HepG2 (cell line): ENCODE results near the gene SLC26A9. TPM values are rescaled to one million over a fixed set of nuclear protein-coding genes. Genes with fewer than 3 reads are reported as not detected.

ENCODE experiments used
- ATAC-seq: fragments of 200-7000 bp; cut with Tn5 transposase; 3 replicates; pipeline ENCODE4 v1.9.1; 2020; ENCODE audit warnings: mild to moderate bottlenecking, moderate library complexity
- BruUV-seq: library from RNA; stranded (reverse); fragments of 400-500 nt; replicated peaks from 2 replicates; lab custom pipeline; 2021; lab: Mats Ljungman, UMichigan
- CTCF ChIA-PET: fragments of 300-600 bp; formaldehyde crosslinking; extraction: SDS; loops from one replicate; lab custom pipeline; 2021; ENCODE audit warnings: low total read pairs, inconsistent platforms, low intra/inter-chr PET ratio; lab: Yijun Ruan, JAX
- POLR2A ChIA-PET: fragments of 350-600 bp; sonication (Branson Sonifier 250); formaldehyde crosslinking; loops from one replicate; lab custom pipeline; 2020; ENCODE audit warnings: antibody characterized with exemption, inconsistent platforms; lab: Yijun Ruan, JAX
- DNase-seq: peaks from one replicate; pipeline ENCODE4 v3.0.0-alpha.2; 2015; ENCODE audit warnings: low spot score
- FAIRE-seq: peaks from 3 replicates; lab custom pipeline; 2011; peaks lifted over from hg19 to GRCh38; lab: Jason Lieb, UNC
- H2AFZ ChIP-seq: one replicate; pipeline ENCODE4 v1.6.1; 2011; ENCODE audit warnings: low read length, inconsistent platforms
- H3K27ac ChIP-seq: fragments of 300-600 bp; 3 replicates; pipeline ENCODE4 v1.8.0; 2011; ENCODE audit warnings: mixed run types, mild to moderate bottlenecking, mixed read lengths, low read length, inconsistent platforms; ENCODE audit not compliant: insufficient read depth; ENCODE audit errors: extremely low read length
- H3K27me3 ChIP-seq, 2 experiments: fragments of 200-600 bp in 1 of 2; 2 replicates in 1 of 2; 3 replicates in 1 of 2; pipeline versions ENCODE4 v1.6.0 to v1.8.0; 2011; ENCODE audit warnings: low read length in 2 of 2, mild to moderate bottlenecking in 2 of 2, moderate library complexity in 2 of 2, inconsistent platforms in 1 of 2; ENCODE audit not compliant: insufficient read depth in 2 of 2, control insufficient read depth in 1 of 2
- H3K36me3 ChIP-seq, 2 experiments: fragments of 200-600 bp in 1 of 2; replicated peaks in 1 of 2; 2 replicates in 1 of 2; 3 replicates in 1 of 2; pipeline versions ENCODE4 v1.5.1 to v1.8.0; 2011; ENCODE audit warnings: low read length in 2 of 2, inconsistent platforms in 1 of 2; ENCODE audit not compliant: insufficient read depth in 2 of 2, control insufficient read depth in 1 of 2
- H3K4me1 ChIP-seq: 2 replicates; pipeline ENCODE4 v1.5.1; 2012; ENCODE audit warnings: low read length, inconsistent platforms; ENCODE audit not compliant: insufficient read depth
- H3K4me2 ChIP-seq: 2 replicates; pipeline ENCODE4 v1.6.0; 2011; ENCODE audit warnings: low read depth, low read length, inconsistent platforms
- H3K4me3 ChIP-seq, 3 experiments: fragments of 200-600 bp in 1 of 3; sonication (generic), shearing (Covaris generic) in 1 of 3; replicated peaks in 1 of 3; 2 replicates each; pipeline ENCODE4 v1.5.1; 2011 to 2016; ENCODE audit warnings: low read length in 3 of 3, inconsistent platforms in 2 of 3, low read depth in 2 of 3, mild to moderate bottlenecking in 2 of 3, control low read depth in 1 of 3, mixed read lengths in 1 of 3; ENCODE audit not compliant: insufficient read depth in 1 of 3
- H3K79me2 ChIP-seq: one replicate; pipeline ENCODE4 v1.6.1; 2011; ENCODE audit warnings: low read length, inconsistent platforms; ENCODE audit not compliant: insufficient read depth
- H3K9ac ChIP-seq: 2 replicates; pipeline ENCODE4 v1.6.0; 2011; ENCODE audit warnings: mild to moderate bottlenecking, low read depth, low read length, inconsistent platforms; ENCODE audit not compliant: insufficient read depth
- H3K9me3 ChIP-seq: 2 replicates; pipeline ENCODE4 v1.5.1; 2012; ENCODE audit warnings: mild to moderate bottlenecking, low read length
- H4K20me1 ChIP-seq: 2 replicates; pipeline ENCODE4 v1.6.0; 2011; ENCODE audit warnings: inconsistent platforms, mild to moderate bottlenecking, low read length, moderate library complexity; ENCODE audit not compliant: insufficient read depth
- MTA3 ChIP-seq: sonication (generic); formaldehyde crosslinking; IDR thresholded peaks from 2 replicates; pipeline ENCODE4 v1.4.0; 2020; ENCODE audit warnings: missing genetic modification reagents
- NFATC3 ChIP-seq: sonication (generic); formaldehyde crosslinking; IDR thresholded peaks from 2 replicates; pipeline ENCODE4 v1.5.1; 2020; ENCODE audit warnings: mild to moderate bottlenecking, missing genetic modification reagents
- PHF20 ChIP-seq: sonication (generic); formaldehyde crosslinking; IDR thresholded peaks from 2 replicates; pipeline ENCODE4 v1.5.0; 2020; ENCODE audit warnings: mild to moderate bottlenecking, missing genetic modification reagents
- PRPF4 ChIP-seq: fragments of 200-400 bp; formaldehyde crosslinking; IDR thresholded peaks from 2 replicates; pipeline ENCODE4 v1.6.1; 2016; ENCODE audit warnings: low read length, low read depth; ENCODE audit not compliant: poor library complexity, severe bottlenecking
- SETDB1 ChIP-seq: sonication (generic); formaldehyde crosslinking; IDR thresholded peaks from 2 replicates; pipeline ENCODE4 v1.5.1; 2020; ENCODE audit warnings: missing genetic modification reagents, mild to moderate bottlenecking, borderline replicate concordance
- SMAD3 ChIP-seq: sonication (generic); formaldehyde crosslinking; IDR thresholded peaks from 2 replicates; pipeline ENCODE4 v1.4.0; 2020; ENCODE audit warnings: missing genetic modification reagents
- THAP11 ChIP-seq: IDR thresholded peaks from 2 replicates; pipeline ENCODE4 v1.6.1; 2016; ENCODE audit warnings: missing biosample characterization, missing genetic modification reagents
- ZNF253 ChIP-seq: sonication (generic); formaldehyde crosslinking; IDR thresholded peaks from 2 replicates; pipeline ENCODE4 v1.8.0; 2022; ENCODE audit warnings: mild to moderate bottlenecking, missing genetic modification reagents, borderline replicate concordance
- ZNF274 ChIP-seq: sonication (generic); formaldehyde crosslinking; IDR thresholded peaks from 2 replicates; pipeline ENCODE4 v1.5.1; 2020; ENCODE audit warnings: mild to moderate bottlenecking, missing genetic modification reagents
- WGBS: methylation state at CpG from one replicate; pipeline ENCODE4 v1.1.6; 2017; ENCODE audit warnings: low lambda C conversion rate; 5-methylcytosine and 5-hydroxymethylcytosine counted together
- in situ Hi-C: cut with HindIII; loops from 2 replicates; pipeline ENCODE4 v1.10.0; 2017; ENCODE audit warnings: low pct_unique_long_range_greater_than_20kb; ENCODE audit not compliant: extremely low pct_ligation_motif_present
- intact Hi-C: fragments of 100-400 bp; cut with micrococcal nuclease; formaldehyde crosslinking; loops from one replicate; pipeline ENCODE4 v1.10.0; 2022; ENCODE audit not compliant: unreplicated experiment
- polyA plus RNA-seq, 8 experiments: library from polyadenylated mRNA; depleted of rRNA in 3 of 8; stranded (reverse) in 7 of 8; unstranded in 1 of 8; fragments of >200 nt; fragmentation: Illumina TruSeq in 4 of 8; extraction: Trizol in 4 of 8; gene quantifications; 2 replicates each; pipeline versions ENCODE4 v1.2.1 to v1.2.3, GENCODE V29; 2011 to 2016; ENCODE audit warnings: low read depth in 4 of 8, missing spikeins in 1 of 8, mixed read lengths in 1 of 8; ENCODE audit not compliant: insufficient read depth in 1 of 8
- total RNA-seq, 5 experiments: library from RNA; depleted of rRNA; stranded (reverse); fragments of >200 nt; fragmentation: Illumina TruSeq; extraction: Trizol; gene quantifications; 2 replicates each; pipeline ENCODE4 v1.2.3, GENCODE V29; 2016; ENCODE audit warnings: low read depth in 1 of 5
- TF ChIP-seq, protein P1 (sequence below): sonication (generic); formaldehyde crosslinking; IDR thresholded peaks from 2 replicates; pipeline ENCODE4 v1.4.0; 2020; ENCODE audit warnings: missing genetic modification reagents, borderline replicate concordance
- TF ChIP-seq, protein P2 (sequence below): sonication (generic); formaldehyde crosslinking; IDR thresholded peaks from 2 replicates; pipeline ENCODE4 v1.5.0; 2020; ENCODE audit warnings: missing genetic modification reagents, mild to moderate bottlenecking, borderline replicate concordance

SLC26A9 gene
- total and polyA plus RNA-seq, 2 of the 13 experiments (the other 11 are each of a cell fraction or from before 2014, with no cell fraction given), result 0.11 to 0.15 TPM

DNA sequence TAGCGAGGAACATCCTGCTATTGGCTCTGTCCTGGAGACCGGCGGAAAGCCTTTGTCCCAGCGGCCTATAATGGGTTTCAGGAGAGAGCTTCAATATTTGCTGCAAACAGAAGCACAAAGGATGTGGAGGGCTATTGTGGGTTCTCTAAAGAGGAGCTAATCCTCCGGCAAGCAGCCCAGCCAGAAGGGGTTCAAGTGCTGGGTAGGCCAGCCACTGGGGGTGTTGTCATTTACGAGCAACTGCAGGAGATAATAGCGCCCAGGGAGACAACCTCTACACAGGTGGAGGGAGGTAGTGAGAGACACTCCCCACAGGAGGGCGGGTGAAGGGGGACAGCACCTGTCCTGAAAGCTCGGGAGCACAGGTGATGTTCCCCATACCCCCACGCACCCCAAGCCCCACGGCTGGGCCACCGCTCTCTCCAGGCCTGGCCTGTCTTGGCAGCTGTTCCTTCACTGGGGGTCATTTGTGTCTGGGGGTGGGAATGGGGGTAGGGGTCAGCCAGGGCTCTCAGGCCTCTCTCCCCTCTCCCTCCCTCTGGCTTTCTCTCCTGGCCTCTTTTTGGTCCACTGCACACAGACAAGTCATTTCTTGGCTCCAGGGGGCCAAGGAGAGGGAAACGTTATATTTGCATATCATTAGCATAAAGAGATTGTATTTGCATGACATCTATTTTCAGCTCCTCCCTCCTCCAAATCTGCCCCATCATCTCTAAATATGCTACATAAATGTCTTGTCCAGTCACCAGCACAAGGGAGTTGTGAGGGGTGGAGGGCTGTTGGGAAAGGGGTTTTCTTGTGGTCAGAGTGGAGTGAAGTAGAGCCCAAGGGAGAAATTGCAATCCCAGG is 22.0 kb upstream of the SLC26A9 start (continued):
- TF ChIP-seq, protein P1, sequence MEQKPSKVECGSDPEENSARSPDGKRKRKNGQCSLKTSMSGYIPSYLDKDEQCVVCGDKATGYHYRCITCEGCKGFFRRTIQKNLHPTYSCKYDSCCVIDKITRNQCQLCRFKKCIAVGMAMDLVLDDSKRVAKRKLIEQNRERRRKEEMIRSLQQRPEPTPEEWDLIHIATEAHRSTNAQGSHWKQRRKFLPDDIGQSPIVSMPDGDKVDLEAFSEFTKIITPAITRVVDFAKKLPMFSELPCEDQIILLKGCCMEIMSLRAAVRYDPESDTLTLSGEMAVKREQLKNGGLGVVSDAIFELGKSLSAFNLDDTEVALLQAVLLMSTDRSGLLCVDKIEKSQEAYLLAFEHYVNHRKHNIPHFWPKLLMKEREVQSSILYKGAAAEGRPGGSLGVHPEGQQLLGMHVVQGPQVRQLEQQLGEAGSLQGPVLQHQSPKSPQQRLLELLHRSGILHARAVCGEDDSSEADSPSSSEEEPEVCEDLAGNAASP (CRISPR knock-in tag), result no peak
- no peak for TF ChIP-seq MTA3 (CRISPR knock-in tag)
- TF ChIP-seq NFATC3 (CRISPR knock-in tag), result no peak

DNA sequence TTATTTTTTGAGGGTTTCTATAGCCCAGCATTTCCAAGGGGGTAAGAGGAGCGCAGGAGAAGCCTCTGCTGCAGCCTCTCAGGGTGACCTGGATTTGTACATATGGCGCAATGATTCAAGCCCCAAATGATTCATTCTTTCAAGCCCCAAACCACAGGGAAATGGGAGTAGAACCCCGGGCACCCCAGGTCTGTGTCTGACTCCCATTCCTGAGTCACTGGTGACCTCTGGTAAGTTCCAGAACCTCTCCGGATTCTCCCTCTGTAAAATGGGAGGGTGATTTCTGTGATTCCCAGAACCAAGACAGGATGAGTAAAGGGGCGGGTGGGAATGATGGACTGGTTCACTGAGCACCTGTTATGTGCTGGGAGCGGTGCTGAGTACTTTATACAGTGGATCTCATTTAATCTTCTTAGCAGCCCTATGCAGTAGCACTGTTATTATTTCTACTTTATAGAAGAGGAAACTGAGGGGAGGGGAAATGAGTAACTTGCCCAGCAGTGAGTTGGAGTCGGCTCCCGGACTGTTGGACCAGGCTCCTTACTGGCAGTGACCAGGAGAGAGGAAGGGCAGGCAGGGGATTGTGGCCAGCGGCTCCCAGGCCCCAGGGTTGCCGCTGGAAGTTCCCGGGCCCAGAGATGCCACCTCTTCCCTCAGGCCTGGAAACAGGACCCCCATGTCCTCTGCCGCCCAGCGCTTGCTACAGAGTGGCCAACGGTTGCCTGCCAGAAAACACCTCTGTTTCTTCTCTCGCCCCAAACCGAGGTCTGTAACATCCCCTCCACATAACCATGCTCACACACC is 20.3 kb upstream of the SLC26A9 start:
- DNase-seq, result no peak
- WGBS, result 40% methylated on average over 10 of the region's 16 CpGs
- in situ Hi-C loops, result no loop called here
- Histone ChIP-seq H2AFZ (no peak overlapping the region), H3K27ac (no peak overlapping the region), H3K4me3 (no peak overlapping the region), H3K4me2 (no peak overlapping the region)
- POLR2A ChIA-PET, result no interaction called here
- no TSS peak for BruUV-seq
- no peak for TF ChIP-seq ZNF253 (CRISPR knock-in tag)
- no peak for TF ChIP-seq PRPF4
- no peak for TF ChIP-seq THAP11 (CRISPR knock-in tag)
- TF ChIP-seq SMAD3 (CRISPR knock-in tag), result no peak
- TF ChIP-seq ZNF274 (CRISPR knock-in tag), result no peak
- no peak for TF ChIP-seq PHF20 (CRISPR knock-in tag)
- TF ChIP-seq SETDB1 (CRISPR knock-in tag), result no peak
- TF ChIP-seq, protein P2, sequence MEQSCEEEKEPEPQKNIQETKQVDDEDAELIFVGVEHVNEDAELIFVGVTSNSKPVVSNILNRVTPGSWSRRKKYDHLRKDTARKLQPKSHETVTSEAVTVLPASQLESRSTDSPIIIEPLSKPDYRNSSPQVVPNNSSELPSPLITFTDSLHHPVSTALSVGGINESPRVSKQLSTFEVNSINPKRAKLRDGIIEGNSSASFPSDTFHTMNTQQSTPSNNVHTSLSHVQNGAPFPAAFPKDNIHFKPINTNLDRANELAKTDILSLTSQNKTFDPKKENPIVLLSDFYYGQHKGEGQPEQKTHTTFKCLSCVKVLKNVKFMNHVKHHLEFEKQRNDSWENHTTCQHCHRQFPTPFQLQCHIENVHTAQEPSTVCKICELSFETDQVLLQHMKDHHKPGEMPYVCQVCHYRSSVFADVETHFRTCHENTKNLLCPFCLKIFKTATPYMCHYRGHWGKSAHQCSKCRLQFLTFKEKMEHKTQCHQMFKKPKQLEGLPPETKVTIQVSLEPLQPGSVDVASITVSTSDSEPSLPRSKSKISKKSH (CRISPR knock-in tag), result no peak
- TF ChIP-seq, all 625 proteins: peak for 0
- H4K20me1 ChIP-seq, result no peaks in the 10 kb centered on the region
- H3K36me3 ChIP-seq, result no peaks in the 10 kb centered on the region
- H3K79me2 ChIP-seq, result no peaks in the 10 kb centered on the region
- H3K9me3 ChIP-seq, result no peaks in the 10 kb centered on the region
- intact Hi-C loops, result no loop called here
- no peak overlapping the region for H3K9ac ChIP-seq
- CTCF ChIA-PET, result no interaction called here
- no peak for FAIRE-seq
- peaks cover 3 to 62% of the 10 kb centered on the region in 2 experiments; a peak in 3 of 5 replicates for H3K27me3 ChIP-seq
- H3K4me1 ChIP-seq, result no peaks in the 10 kb centered on the region
- no peak for ATAC-seq
